GM21526 (cell line): ENCODE measurements around the gene NEO1.

Experiments
- ATAC-seq: cut with Tn5 transposase; IDR thresholded peaks from one replicate; pipeline ENCODE4 v1.9.1; 2021; ENCODE audit warnings: moderate library complexity; ENCODE audit not compliant: unreplicated experiment, low FRiP score

The NEO1 gene

DNA sequence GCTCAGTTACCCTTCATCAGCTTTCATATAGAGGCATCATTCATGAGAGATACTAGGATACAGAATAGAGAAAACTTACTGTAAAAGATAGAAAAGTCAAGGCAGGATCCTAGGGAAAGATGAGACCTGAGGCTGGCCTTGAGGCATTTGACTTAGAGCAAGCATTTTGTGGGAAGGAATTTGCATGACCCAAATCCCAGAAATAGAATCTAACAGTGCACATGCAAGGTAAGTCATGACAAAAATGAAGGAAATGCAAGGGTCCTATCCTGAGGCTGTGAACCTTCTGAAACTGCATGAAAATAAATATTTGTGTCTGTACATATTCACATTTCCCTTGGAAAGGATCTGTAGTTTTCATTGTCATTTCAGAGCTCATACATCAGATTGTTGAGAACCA is 194.2 kb downstream of the NEO1 start:
- no peak for ATAC-seq

DNA sequence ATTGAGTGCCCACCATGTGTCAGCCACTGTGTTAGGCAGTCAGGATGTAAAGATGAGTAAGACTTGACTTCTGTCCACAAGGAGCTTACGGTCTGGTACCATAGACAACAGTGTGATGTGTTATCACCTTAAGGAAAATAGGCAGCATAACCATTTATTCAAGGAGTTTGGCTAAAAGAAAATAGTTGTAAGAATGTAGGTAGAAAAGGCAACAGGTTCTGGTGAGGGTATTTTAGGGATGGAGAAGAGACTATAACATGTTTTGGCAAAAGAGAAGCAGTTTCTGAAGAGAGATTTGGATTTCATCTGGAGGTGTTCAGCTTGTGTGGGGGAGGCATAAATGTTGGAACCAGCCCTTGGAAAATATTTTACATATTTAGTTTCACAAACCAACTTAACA is 194.6 kb downstream of the NEO1 start:
- no peak for ATAC-seq

GRCh38 chr15:73247331-73247730 is 195.1 kb downstream of the NEO1 start:
- no peak for ATAC-seq

GRCh38 chr15:73249499-73249898 is 197.2 kb downstream of the NEO1 start:
- no peak for ATAC-seq

DNA sequence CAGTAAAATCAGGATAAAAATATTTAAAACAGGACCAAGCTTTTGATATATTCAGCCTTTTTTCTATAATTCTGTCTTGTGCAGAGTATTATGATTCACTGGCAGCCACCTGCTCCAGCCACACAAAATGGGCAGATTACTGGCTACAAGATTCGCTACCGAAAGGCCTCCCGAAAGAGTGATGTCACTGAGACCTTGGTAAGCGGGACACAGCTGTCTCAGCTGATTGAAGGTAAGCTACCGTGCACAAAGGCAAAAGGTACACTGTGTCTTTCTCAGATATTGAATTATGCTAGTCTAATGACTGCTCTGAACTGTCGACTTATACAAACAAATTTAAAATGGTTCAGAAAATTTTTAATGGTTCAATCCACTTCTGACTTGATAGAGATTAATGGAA is 202.3 kb downstream of the NEO1 start:
- no peak for ATAC-seq

DNA sequence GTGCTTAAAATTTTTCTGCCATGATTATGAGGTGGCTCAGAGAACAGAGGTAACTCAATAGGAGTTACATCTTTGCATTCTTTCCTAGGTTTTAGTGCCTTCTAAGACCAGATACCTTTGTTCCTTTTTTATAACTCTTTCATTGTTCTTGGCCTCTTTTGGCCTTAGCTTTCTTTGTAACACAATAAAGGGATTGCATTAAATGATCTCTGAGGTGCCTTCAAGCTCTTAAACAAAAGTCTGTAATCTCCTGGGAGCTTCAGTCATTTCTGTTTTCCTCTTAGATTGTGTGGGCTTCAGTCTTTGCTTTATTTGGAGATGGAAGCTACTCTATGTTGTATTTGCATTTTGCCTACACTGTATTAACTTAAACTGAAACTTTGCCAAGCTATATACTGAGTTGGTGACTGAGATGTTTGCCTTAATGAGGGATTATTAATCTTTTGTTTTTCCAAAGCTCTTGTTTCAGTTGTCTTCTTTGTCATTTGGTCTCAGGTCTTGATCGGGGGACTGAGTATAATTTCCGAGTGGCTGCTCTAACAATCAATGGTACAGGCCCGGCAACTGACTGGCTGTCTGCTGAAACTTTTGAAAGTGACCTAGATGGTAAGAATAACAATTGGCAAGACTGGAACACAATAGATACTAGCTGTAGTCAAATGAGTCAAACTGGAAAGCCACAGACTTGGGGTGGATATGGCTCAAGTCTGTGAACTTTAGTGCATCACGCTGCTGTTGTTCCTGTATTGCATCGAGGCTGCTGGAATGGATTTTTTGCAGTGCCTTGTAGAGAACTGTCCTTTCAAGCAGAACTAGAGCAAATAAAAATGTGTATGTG is 206.2 kb downstream of the NEO1 start:
- no peak for ATAC-seq

- ATAC-seq: no peak
Measured at GRCh38 chr15:73264881-73265280, 212.6 kb downstream of the NEO1 start.

DNA sequence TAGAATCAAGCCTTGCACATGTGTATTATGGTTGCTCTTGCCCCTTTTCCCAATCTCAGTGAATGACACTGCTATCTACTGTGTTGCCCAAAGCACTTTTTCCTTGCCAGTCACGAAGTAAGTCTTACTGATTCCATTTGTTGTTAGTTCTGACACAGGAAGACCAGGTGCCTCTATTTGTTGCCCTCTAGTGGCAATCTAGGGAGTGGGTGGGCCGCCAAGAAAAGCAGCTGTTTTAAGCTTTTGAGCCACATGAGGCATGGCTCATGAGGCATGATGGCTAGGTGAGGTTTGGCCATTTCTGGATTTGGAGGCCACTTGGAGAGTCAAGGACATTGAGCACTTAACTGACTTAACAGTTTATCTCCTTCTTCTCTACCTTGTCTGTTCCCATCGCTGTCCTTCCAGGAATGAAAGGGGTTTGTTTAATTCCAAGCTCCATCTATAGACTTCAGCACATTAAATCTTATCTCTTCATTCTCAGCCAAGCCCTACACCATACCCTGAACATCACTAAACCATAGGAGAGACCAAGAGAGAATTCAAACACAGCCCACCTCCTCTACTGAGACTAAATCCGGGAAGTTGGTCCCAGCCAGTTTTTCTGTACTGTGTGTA is 213.4 kb downstream of the NEO1 start:
- ATAC-seq: no peak

DNA sequence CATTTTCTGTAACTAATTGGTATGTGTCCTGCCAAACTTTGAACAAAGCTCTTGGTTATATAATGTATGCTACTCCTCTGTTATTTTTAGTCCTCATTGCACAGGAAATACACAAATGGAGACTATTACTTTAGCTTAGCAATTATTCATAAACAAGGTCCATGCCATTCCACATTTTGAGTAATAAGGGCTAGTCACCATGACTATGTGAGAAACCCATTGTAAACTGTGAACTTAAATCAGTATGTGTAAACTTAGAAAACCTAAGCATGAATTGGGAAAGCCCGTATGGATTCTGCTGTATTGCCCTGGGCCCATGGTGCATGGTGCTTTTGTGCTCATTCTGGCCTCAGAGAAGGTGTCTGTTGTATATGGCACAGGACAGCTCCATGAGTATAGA is 216.2 kb downstream of the NEO1 start:
- ATAC-seq: no peak

DNA sequence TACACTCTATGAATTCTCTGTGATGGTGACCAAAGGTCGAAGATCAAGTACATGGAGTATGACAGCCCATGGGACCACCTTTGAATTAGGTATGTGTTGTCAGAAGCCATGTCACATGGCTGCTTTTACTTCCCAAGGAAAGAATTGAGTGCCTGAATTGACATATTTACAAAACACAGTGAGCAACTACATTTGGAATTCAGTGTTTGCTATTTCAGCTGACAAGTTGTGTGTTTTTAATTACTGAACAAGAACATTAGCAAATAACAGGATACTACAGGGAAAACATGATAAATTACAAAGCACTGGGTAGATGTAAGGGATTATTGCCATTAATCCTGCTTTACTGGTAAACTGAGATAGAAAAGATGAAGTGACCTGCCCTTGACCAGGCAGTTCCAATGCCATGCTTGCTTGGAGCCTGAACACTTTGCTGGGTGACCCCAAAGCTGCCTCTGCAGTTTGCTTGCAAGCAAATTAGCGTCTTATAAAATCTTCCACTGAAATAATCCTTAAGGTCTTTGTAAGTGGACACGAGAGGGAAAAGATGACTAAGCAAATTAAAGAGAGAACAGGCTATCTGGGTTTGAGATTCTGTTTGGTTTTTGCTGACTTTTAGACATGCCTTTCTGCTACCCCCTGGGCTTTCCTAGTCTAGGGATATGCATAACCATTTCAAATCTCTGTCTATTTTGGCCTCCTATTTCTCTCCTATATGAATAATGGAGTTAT is 218.3 kb downstream of the NEO1 start:
- ATAC-seq: no peak

DNA sequence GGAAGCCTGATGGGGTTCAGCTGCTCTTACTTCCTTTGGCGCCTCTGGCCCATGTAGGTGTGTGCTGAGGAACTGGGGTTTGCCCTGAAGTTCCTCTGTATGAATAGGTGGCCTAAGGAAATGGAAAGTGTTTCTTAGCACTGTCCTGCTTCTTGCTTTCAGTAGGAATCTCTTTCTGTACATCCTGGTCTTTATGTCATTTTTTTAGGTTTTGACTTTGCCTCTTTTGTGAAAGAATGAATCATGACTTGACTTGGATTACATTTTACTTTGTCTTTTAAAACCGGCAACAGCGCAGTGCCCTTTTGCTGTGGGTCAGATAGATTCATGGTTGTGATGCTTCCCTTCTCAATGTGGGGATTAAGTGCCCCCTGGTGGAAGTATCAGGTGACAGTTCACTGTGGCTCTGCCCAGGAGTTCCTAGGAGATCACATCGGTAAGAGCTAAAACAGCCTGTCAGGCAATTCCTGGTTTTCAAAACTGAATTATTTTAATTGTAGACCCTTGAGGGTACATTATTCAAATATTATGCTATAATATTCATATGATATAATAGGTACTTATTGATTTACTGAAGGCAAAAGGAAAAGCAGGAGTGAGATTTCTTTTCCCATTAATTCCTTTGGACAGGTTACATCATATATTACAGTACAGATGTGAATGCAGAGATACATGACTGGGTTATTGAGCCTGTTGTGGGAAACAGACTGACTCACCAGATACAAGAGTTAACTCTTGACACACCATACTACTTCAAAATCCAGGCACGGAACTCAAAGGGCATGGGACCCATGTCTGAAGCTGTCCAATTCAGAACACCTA is 221.1 kb downstream of the NEO1 start:
- no peak for ATAC-seq

- no peak for ATAC-seq
Measured at GRCh38 chr15:73275862-73276261, 223.6 kb downstream of the NEO1 start.

- no peak for ATAC-seq
Measured at GRCh38 chr15:73282567-73283365, 230.5 kb downstream of the NEO1 start.

DNA sequence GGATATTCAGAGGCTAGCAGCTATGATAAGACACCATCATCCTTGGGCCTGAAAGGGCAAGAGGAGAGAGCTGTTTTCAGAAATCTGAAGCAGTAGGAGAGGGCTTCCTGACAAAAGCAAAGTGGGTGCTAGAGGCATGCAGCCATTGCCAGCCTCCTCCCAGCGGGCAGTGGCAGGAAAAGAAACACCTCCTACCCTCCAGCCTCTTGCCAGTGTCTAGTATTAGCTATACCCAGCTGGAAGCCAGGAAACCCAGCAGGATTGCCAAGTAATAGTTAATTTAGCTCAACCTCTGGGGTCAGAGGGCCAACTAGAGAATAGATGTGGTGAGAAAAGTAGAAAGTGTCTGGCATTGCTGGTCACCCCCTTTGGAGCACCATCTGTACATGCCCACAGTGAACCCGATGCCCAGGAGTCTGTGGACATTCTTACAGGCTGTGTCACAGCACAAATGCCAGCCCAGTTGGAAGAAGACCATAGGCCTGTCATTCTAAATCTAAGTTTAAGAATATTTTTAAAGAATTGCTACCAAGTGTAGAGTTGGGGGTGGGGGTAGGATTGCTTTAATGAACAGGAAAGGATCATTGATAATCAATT is 231.2 kb downstream of the NEO1 start:
- ATAC-seq: no peak

DNA sequence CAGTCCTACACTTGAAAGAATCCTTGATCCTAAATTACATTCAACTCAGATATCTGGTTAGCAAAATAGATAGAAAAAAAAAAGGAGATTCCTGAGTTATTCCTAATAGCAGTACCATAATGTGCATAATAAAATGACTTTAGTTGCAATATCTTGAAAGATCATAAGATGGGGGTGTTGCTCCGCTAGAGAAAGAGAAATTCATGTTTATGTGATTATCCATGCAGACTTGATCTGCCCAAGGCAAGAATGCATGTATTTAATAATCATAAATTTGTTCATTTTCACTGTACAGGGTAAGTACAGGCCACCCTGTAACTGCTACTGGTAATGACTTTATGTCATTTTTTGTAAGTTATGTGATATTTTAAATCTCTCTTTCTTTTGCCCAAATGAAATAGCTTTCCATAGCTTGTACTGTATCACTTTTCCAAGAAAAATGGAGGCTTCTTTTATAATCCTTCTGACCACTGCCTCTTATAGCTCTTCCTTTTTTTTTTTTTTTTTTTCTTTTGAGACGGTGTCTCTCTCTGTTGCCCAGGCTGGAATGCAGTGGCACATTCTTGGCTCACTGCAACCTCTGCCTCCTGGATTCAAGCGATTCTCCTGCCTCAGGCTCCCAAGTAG is 231.9 kb downstream of the NEO1 start:
- no peak for ATAC-seq

- no peak for ATAC-seq
Measured at GRCh38 chr15:73286311-73286710, 234.0 kb downstream of the NEO1 start.

DNA sequence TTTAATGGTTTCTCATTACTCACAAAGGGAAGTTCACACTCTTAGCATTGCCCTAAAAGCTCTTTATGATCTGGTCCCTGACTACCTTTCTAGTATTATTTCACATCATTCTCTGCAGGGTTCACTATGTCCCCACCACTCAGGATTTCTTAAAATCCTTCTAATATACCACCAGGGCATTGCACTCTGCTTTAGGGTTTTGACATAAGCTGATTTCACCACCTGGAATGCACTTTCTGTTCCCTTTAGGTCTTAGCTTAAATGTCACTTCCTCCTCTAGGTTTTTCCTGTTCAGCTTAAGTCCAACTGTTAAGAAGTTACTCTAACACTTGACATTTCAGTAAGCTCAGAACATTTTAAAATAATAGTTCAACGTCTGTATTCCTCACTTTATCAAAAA is 234.8 kb downstream of the NEO1 start:
- no peak for ATAC-seq

DNA sequence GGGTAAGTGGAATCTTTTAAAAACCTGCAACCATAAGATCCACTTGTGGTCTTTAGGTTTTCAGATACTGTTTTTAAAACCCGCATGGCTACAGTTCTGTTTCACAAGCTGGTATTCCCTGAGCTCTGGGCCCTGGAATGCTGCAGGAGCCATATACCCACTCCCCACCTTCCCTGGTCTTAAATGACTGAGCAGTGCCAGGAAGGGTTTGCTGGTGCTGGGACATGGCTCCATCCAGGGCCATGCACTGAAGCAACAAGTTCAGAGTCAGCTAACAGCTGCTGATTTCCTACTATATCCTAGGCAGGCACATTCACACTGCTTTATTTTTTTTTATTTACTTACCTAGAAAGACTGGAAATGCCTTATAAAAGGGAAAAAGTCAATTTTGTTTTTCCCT is 239.2 kb downstream of the NEO1 start:
- no peak for ATAC-seq

- ATAC-seq: no peak
Measured at GRCh38 chr15:73293773-73294172, 241.5 kb downstream of the NEO1 start.
